ENCODE measurements around the gene SEMA6A. TPM values are rescaled to one million over a fixed set of nuclear protein-coding genes. Genes with fewer than 3 reads are reported as not detected.

SEMA6A gene
- total RNA-seq, 1 experiment from 2014 or later: 0.34 TPM

DNA sequence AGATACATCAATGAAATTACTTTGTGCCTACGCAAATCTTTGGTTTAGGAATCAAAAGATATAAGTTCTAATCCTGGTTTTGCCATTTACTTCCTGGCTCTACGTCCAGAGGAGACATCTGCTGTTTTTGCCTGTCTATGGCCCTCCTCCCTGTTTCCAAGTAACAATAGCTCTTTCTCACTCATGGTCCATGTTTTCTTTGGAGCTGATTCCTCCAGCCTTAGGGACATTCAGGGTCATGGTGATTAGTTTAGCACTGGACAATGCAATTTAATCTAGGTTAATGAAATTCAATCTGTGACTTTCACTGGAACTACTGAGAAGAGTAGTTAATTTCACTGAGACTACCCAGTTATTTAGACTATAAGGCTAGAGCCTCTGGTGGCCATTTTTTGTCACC, 170.6 kb downstream of the SEMA6A start:
- no peak for DNase-seq (ENCODE audit: low read depth)

- no peak for DNase-seq (ENCODE audit: low read depth)
Observed at GRCh38 chr5:116402235-116402634, 172.4 kb downstream of the SEMA6A start.

GRCh38 chr5:116401576-116401975, 173.0 kb downstream of the SEMA6A start:
- DNase-seq (ENCODE audit: low read depth): no peak

DNA sequence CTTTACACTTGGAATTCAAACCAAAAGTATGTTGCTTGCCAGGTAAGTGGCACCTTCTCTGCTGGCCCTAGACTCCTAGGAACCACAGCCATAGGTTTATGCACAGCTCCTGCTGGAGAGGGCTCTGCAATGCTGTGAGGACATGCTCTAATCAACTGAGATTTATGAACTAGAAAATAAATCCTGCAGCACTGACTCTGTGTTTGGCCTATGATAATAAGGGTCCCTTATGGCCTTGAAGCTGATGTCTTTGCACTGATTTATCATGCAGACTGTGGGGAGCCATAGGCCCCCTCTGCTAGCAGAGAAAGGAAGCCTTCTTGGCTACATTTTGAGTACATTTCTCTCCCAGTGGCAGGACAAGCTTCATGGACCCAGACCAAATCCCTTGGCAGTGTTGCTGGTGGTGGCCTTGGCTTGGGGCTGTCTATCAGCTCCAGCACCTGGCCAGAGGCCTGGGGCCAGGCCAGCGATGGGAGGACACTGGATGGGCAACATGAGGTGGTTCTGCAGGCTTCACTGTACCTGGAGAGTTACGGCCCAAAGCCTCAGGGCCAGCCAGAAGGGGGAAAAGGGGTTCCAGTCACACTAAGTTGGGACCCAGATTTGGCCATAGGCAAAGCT, 178.0 kb downstream of the SEMA6A start:
- no peak for DNase-seq (ENCODE audit: low read depth)

DNA sequence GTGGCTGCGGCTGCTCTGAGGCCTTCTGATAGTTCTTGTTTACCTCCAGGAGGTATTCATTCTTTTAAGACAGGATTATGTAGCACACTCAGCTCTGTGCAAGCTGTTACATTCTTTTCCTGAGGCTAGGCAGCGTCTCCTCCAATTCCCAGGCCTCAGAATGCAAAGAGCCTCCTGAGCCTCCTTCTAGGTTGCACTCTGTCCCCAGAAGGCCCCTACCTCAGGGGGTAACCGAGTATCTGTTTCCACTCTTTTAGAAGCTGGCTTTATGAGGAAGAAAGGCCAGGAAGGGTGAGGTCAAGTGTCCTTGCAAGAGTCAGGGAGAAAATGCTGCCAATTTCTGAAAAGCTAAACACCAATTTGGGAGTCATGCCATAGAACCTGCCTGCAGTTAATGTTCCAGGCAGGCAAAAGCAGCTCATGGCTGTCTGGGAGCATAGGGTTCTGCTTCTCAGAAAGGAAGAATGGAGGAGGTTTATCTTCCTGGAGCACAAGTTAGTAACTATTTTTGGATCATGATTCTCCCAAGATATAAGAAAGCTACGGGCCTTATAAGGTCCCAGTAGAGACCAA, 178.9 kb downstream of the SEMA6A start:
- no peak for DNase-seq (ENCODE audit: low read depth)

- no peak for DNase-seq (ENCODE audit: low read depth)
Observed at GRCh38 chr5:116395226-116395625, 179.4 kb downstream of the SEMA6A start.

DNA sequence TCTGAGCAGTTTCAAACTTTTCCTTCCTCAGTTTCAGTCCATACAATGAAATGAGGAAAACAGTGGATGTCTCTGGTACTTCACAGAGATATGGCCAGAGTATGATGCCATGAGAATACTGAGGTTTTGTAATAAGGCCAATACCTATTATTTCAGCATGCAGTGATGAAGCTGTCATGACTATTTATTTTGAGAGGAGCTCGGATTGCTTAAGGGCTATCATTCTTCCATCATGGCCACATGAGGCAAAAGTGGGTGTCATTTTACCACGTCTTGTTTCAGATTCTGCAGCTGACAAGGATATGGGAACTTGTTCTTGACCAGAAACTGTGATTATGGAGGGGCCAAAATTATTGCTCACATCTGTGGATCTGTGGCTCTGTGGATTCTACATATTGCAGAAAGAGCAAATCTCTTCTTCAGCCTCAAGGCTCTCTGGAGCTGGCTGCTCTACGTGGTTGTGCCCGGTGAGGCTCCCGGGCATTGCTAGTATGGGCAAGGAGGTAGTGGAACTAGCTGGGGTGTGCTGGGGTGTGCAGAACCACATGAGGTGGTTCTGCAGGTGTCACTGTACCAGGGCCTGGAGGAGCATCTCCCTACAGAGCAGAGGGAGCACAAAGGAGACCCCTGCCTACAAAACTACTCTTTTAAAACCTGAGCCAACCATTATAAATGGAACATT, 180.3 kb downstream of the SEMA6A start:
- no peak for DNase-seq (ENCODE audit: low read depth)
